OCI-LY1 (cell line): Measurements from ENCODE around the gene EPS8L3.

Experiments
- CTCF ChIP-seq: fragments of 200-600 bp; sonication (generic), shearing (Covaris generic); IDR thresholded peaks from 2 replicates; pipeline ENCODE4 v1.5.1; 2017; ENCODE audit warnings: mild to moderate bottlenecking, antibody characterized with exemption, low read length, moderate library complexity, mixed read lengths
- EZH2 ChIP-seq: fragments of 200-600 bp; sonication (generic), shearing (Covaris generic); IDR thresholded peaks from 2 replicates; pipeline ENCODE4 v1.8.0; 2017; ENCODE audit warnings: borderline replicate concordance, mixed run types, mild to moderate bottlenecking, antibody characterized with exemption, low read length, moderate library complexity, mixed read lengths

GRCh38 chr1:109762821-109763645, 690 bp downstream of the EPS8L3 start:
- TF ChIP-seq CTCF (no peak), EZH2 (no peak)
